Uterus (tissue), 4 donors: ENCODE measurements around the gene ADK. TPM values are rescaled to one million over a fixed set of nuclear protein-coding genes. Genes with fewer than 3 reads are reported as not detected.

ENCODE experiments used
- DNase-seq, 2 donors: peaks; one replicate each; pipeline ENCODE4 v3.0.0-alpha.2; 2019 to 2020
- H3K27ac ChIP-seq, 2 donors: fragments of 200-600 bp; sonication (generic); 1 replicate in 1 of 2; 2 replicates in 1 of 2; pipeline ENCODE4 v1.5.1; 2016 to 2018
- H3K27me3 ChIP-seq, 2 donors: fragments of 200-600 bp; sonication (generic); one replicate each; pipeline ENCODE4 v1.5.1; 2018 to 2019; ENCODE audit warnings: control low read depth in 1 of 2
- H3K36me3 ChIP-seq, 2 donors: fragments of 200-600 bp; sonication (generic); one replicate each; pipeline ENCODE4 v1.5.1; 2019; ENCODE audit warnings: control low read depth in 1 of 2
- H3K4me1 ChIP-seq, 2 donors: fragments of 200-600 bp; sonication (generic); one replicate each; pipeline ENCODE4 v1.5.1; 2018 to 2019; ENCODE audit warnings: control low read depth in 1 of 2
- H3K4me3 ChIP-seq, 2 donors: fragments of 200-600 bp; sonication (generic); 1 replicate in 1 of 2; 2 replicates in 1 of 2; pipeline ENCODE4 v1.5.1; 2018 to 2019; ENCODE audit warnings: mild to moderate bottlenecking in 1 of 2
- H3K9me3 ChIP-seq, 2 donors: fragments of 200-600 bp; sonication (generic); one replicate each; pipeline ENCODE4 v1.5.1; 2019; ENCODE audit warnings: control low read depth in 1 of 2
- CTCF ChIP-seq, 4 experiments: fragments of 200-600 bp in 2 of 4; fragments of 450-650 bp in 2 of 4; sonication (generic) in 2 of 4; IDR thresholded peaks; one replicate each; pipeline ENCODE4 v1.5.1; 2016 to 2019; ENCODE audit warnings: antibody characterized with exemption in 4 of 4, mild to moderate bottlenecking in 2 of 4, moderate library complexity in 1 of 4
- POLR2A ChIP-seq, 2 donors: fragments of 450-650 bp; IDR thresholded peaks; one replicate each; pipeline ENCODE4 v1.6.1; 2016; ENCODE audit warnings: antibody characterized with exemption in 2 of 2, mild to moderate bottlenecking in 1 of 2, moderate library complexity in 1 of 2
- intact Hi-C: fragments of 100-400 bp; cut with DNase I; formaldehyde crosslinking; loops from one replicate; pipeline ENCODE4 v1.15.1; 2023; ENCODE audit warnings: low total_unique reads
- total RNA-seq, 4 donors: library from RNA; depleted of rRNA in 3 of 4; stranded (reverse); fragments of >200 nt in 3 of 4; gene quantifications; one replicate each; pipeline versions ENCODE4 v1.1.0 to v1.2.4, GENCODE V29; 2014 to 2023
- donor health status: DM: yes; HTN: yes; CAD: no.

Gene ADK
- total RNA-seq, 4 donors from 2014 or later = 12.6 to 41.1 (median 19.0) TPM

- Histone ChIP-seq H3K9me3 (no peaks in the 10 kb centered on the region), H3K4me3 (no peak overlapping the region), H3K36me3 (no peaks in the 10 kb centered on the region), H3K27me3 (no peaks in the 10 kb centered on the region), H3K27ac (no peak overlapping the region), H3K4me1 (no peaks in the 10 kb centered on the region)
- intact Hi-C loops = no loop called here
- DNase-seq = no peak
- TF ChIP-seq CTCF (IDR thresholded peaks at IDR 0.05) (no peak), POLR2A (IDR thresholded peaks at IDR 0.05) (no peak)
Observed at GRCh38 chr10:74542077-74542476, 391.1 kb downstream of the ADK start.

- no peaks in the 10 kb centered on the region for H3K27me3 ChIP-seq
- no peaks in the 10 kb centered on the region for H3K9me3 ChIP-seq
- no peak for DNase-seq
- intact Hi-C loops = no loop called here
- no peak overlapping the region for H3K4me3 ChIP-seq
- TF ChIP-seq CTCF (IDR thresholded peaks at IDR 0.05) = no peak
- no peak for TF ChIP-seq POLR2A (IDR thresholded peaks at IDR 0.05)
- no peak overlapping the region for H3K27ac ChIP-seq
- no peaks in the 10 kb centered on the region for H3K4me1 ChIP-seq
- H3K36me3 ChIP-seq = no peaks in the 10 kb centered on the region
Observed at GRCh38 chr10:74543276-74543675, 392.3 kb downstream of the ADK start.

GRCh38 chr10:74544106-74544505 lies 393.1 kb downstream of the ADK start:
- intact Hi-C loops = no loop called here
- H3K4me1 ChIP-seq = no peaks in the 10 kb centered on the region
- H3K27ac ChIP-seq = no peak overlapping the region
- no peaks in the 10 kb centered on the region for H3K9me3 ChIP-seq
- no peak for TF ChIP-seq POLR2A (IDR thresholded peaks at IDR 0.05)
- TF ChIP-seq CTCF (IDR thresholded peaks at IDR 0.05) = no peak
- DNase-seq = no peak
- H3K36me3 ChIP-seq = no peaks in the 10 kb centered on the region
- H3K4me3 ChIP-seq = no peak overlapping the region
- no peaks in the 10 kb centered on the region for H3K27me3 ChIP-seq

- Histone ChIP-seq H3K9me3 (no peaks in the 10 kb centered on the region), H3K4me3 (no peak overlapping the region), H3K27me3 (no peaks in the 10 kb centered on the region), H3K27ac (no peak overlapping the region), H3K36me3 (no peaks in the 10 kb centered on the region), H3K4me1 (no peaks in the 10 kb centered on the region)
- intact Hi-C loops = no loop called here
- no peak for TF ChIP-seq POLR2A (IDR thresholded peaks at IDR 0.05)
- TF ChIP-seq CTCF (IDR thresholded peaks at IDR 0.05) = no peak
- DNase-seq = no peak
Observed at GRCh38 chr10:74548676-74549075, 397.7 kb downstream of the ADK start.

GRCh38 chr10:74556072-74556705 lies 405.2 kb downstream of the ADK start:
- H3K4me1 ChIP-seq = no peaks in the 10 kb centered on the region
- no peaks in the 10 kb centered on the region for H3K27me3 ChIP-seq
- no peak overlapping the region for H3K4me3 ChIP-seq
- no peaks in the 10 kb centered on the region for H3K36me3 ChIP-seq
- no peak for DNase-seq
- intact Hi-C loops = no loop called here
- TF ChIP-seq POLR2A (IDR thresholded peaks at IDR 0.05) = no peak
- no peak for TF ChIP-seq CTCF (IDR thresholded peaks at IDR 0.05)
- H3K27ac ChIP-seq = no peak overlapping the region
- no peaks in the 10 kb centered on the region for H3K9me3 ChIP-seq
